HepG2 (cell line): ENCODE results near the gene NUP214. TPM values are rescaled to one million over a fixed set of nuclear protein-coding genes. Genes with fewer than 3 reads are reported as not detected.

Experiments
- ATAC-seq: fragments of 200-7000 bp; cut with Tn5 transposase; 3 replicates; pipeline ENCODE4 v1.9.1; 2020; ENCODE audit warnings: mild to moderate bottlenecking, moderate library complexity
- BruUV-seq: library from RNA; stranded (reverse); fragments of 400-500 nt; replicated peaks from 2 replicates; lab custom pipeline; 2021; lab: Mats Ljungman, UMichigan
- CTCF ChIA-PET: fragments of 300-600 bp; formaldehyde crosslinking; extraction: SDS; loops from one replicate; lab custom pipeline; 2021; ENCODE audit warnings: low total read pairs, inconsistent platforms, low intra/inter-chr PET ratio; lab: Yijun Ruan, JAX
- POLR2A ChIA-PET: fragments of 350-600 bp; sonication (Branson Sonifier 250); formaldehyde crosslinking; loops from one replicate; lab custom pipeline; 2020; ENCODE audit warnings: antibody characterized with exemption, inconsistent platforms; lab: Yijun Ruan, JAX
- DNase-seq: peaks from one replicate; pipeline ENCODE4 v3.0.0-alpha.2; 2015; ENCODE audit warnings: low spot score
- FAIRE-seq: peaks from 3 replicates; lab custom pipeline; 2011; peaks lifted over from hg19 to GRCh38; lab: Jason Lieb, UNC
- H2AFZ ChIP-seq: one replicate; pipeline ENCODE4 v1.6.1; 2011; ENCODE audit warnings: low read length, inconsistent platforms
- H3K27ac ChIP-seq: fragments of 300-600 bp; 3 replicates; pipeline ENCODE4 v1.8.0; 2011; ENCODE audit warnings: mixed run types, mild to moderate bottlenecking, mixed read lengths, low read length, inconsistent platforms; ENCODE audit not compliant: insufficient read depth; ENCODE audit errors: extremely low read length
- H3K27me3 ChIP-seq, 2 experiments: fragments of 200-600 bp in 1 of 2; 2 replicates in 1 of 2; 3 replicates in 1 of 2; pipeline versions ENCODE4 v1.6.0 to v1.8.0; 2011; ENCODE audit warnings: low read length in 2 of 2, mild to moderate bottlenecking in 2 of 2, moderate library complexity in 2 of 2, inconsistent platforms in 1 of 2; ENCODE audit not compliant: insufficient read depth in 2 of 2, control insufficient read depth in 1 of 2
- H3K36me3 ChIP-seq, 2 experiments: fragments of 200-600 bp in 1 of 2; replicated peaks in 1 of 2; 2 replicates in 1 of 2; 3 replicates in 1 of 2; pipeline versions ENCODE4 v1.5.1 to v1.8.0; 2011; ENCODE audit warnings: low read length in 2 of 2, inconsistent platforms in 1 of 2; ENCODE audit not compliant: insufficient read depth in 2 of 2, control insufficient read depth in 1 of 2
- H3K4me1 ChIP-seq: 2 replicates; pipeline ENCODE4 v1.5.1; 2012; ENCODE audit warnings: low read length, inconsistent platforms; ENCODE audit not compliant: insufficient read depth
- H3K4me2 ChIP-seq: 2 replicates; pipeline ENCODE4 v1.6.0; 2011; ENCODE audit warnings: low read depth, low read length, inconsistent platforms
- H3K4me3 ChIP-seq, 3 experiments: fragments of 200-600 bp in 1 of 3; sonication (generic), shearing (Covaris generic) in 1 of 3; replicated peaks in 1 of 3; 2 replicates each; pipeline ENCODE4 v1.5.1; 2011 to 2016; ENCODE audit warnings: low read length in 3 of 3, inconsistent platforms in 2 of 3, low read depth in 2 of 3, mild to moderate bottlenecking in 2 of 3, control low read depth in 1 of 3, mixed read lengths in 1 of 3; ENCODE audit not compliant: insufficient read depth in 1 of 3
- H3K79me2 ChIP-seq: one replicate; pipeline ENCODE4 v1.6.1; 2011; ENCODE audit warnings: low read length, inconsistent platforms; ENCODE audit not compliant: insufficient read depth
- H3K9ac ChIP-seq: 2 replicates; pipeline ENCODE4 v1.6.0; 2011; ENCODE audit warnings: mild to moderate bottlenecking, low read depth, low read length, inconsistent platforms; ENCODE audit not compliant: insufficient read depth
- H3K9me3 ChIP-seq: 2 replicates; pipeline ENCODE4 v1.5.1; 2012; ENCODE audit warnings: mild to moderate bottlenecking, low read length
- H4K20me1 ChIP-seq: 2 replicates; pipeline ENCODE4 v1.6.0; 2011; ENCODE audit warnings: inconsistent platforms, mild to moderate bottlenecking, low read length, moderate library complexity; ENCODE audit not compliant: insufficient read depth
- BRF2 ChIP-seq: sonication (generic); formaldehyde crosslinking; IDR thresholded peaks from 2 replicates; pipeline ENCODE4 v1.8.1; 2022; ENCODE audit warnings: mild to moderate bottlenecking, missing genetic modification reagents
- U2AF2 ChIP-seq: fragments of 200-400 bp; formaldehyde crosslinking; IDR thresholded peaks from 2 replicates; pipeline ENCODE4 v1.6.1; 2017; ENCODE audit warnings: low read depth, mild to moderate bottlenecking, low read length
- USF2 ChIP-seq, 2 experiments: sonication (generic) in 1 of 2; formaldehyde crosslinking in 1 of 2; IDR thresholded peaks; 2 replicates each; pipeline versions ENCODE4 v1.5.1 to v1.6.1; 2011 to 2020; ENCODE audit warnings: borderline replicate concordance in 1 of 2, low read depth in 1 of 2, low read length in 1 of 2, mild to moderate bottlenecking in 1 of 2, missing genetic modification reagents in 1 of 2, moderate library complexity in 1 of 2
- ZIK1 ChIP-seq: sonication (generic); formaldehyde crosslinking; IDR thresholded peaks from 2 replicates; pipeline ENCODE4 v1.5.0; 2020; ENCODE audit warnings: mild to moderate bottlenecking, low read depth, missing genetic modification reagents, borderline replicate concordance
- ZNF354B ChIP-seq: sonication (generic); formaldehyde crosslinking; IDR thresholded peaks from 2 replicates; pipeline ENCODE4 v1.8.0; 2022; ENCODE audit warnings: mild to moderate bottlenecking, missing genetic modification reagents
- WGBS: methylation state at CpG from one replicate; pipeline ENCODE4 v1.1.6; 2017; ENCODE audit warnings: low lambda C conversion rate; 5-methylcytosine and 5-hydroxymethylcytosine counted together
- in situ Hi-C: cut with HindIII; loops from 2 replicates; pipeline ENCODE4 v1.10.0; 2017; ENCODE audit warnings: low pct_unique_long_range_greater_than_20kb; ENCODE audit not compliant: extremely low pct_ligation_motif_present
- intact Hi-C: fragments of 100-400 bp; cut with micrococcal nuclease; formaldehyde crosslinking; loops from one replicate; pipeline ENCODE4 v1.10.0; 2022; ENCODE audit not compliant: unreplicated experiment
- polyA plus RNA-seq, 8 experiments: library from polyadenylated mRNA; depleted of rRNA in 3 of 8; stranded (reverse) in 7 of 8; unstranded in 1 of 8; fragments of >200 nt; fragmentation: Illumina TruSeq in 4 of 8; extraction: Trizol in 4 of 8; gene quantifications; 2 replicates each; pipeline versions ENCODE4 v1.2.1 to v1.2.3, GENCODE V29; 2011 to 2016; ENCODE audit warnings: low read depth in 4 of 8, missing spikeins in 1 of 8, mixed read lengths in 1 of 8; ENCODE audit not compliant: insufficient read depth in 1 of 8
- total RNA-seq, 5 experiments: library from RNA; depleted of rRNA; stranded (reverse); fragments of >200 nt; fragmentation: Illumina TruSeq; extraction: Trizol; gene quantifications; 2 replicates each; pipeline ENCODE4 v1.2.3, GENCODE V29; 2016; ENCODE audit warnings: low read depth in 1 of 5
- TF ChIP-seq, protein P1 (sequence below): sonication (generic); formaldehyde crosslinking; IDR thresholded peaks from 2 replicates; pipeline ENCODE4 v1.4.0; 2020; ENCODE audit warnings: mild to moderate bottlenecking, missing genetic modification reagents, borderline replicate concordance
- TF ChIP-seq, protein P2 (sequence below): sonication (generic); formaldehyde crosslinking; IDR thresholded peaks from 2 replicates; pipeline ENCODE4 v1.4.0; 2020; ENCODE audit warnings: missing genetic modification reagents
- TF ChIP-seq, protein P3 (sequence below): sonication (generic); formaldehyde crosslinking; IDR thresholded peaks from 2 replicates; pipeline ENCODE4 v1.4.0; 2020; ENCODE audit warnings: missing genetic modification reagents

Gene NUP214
- total and polyA plus RNA-seq, 2 of the 13 experiments (the other 11 are each of a cell fraction or from before 2014, with no cell fraction given) = 8.4 to 16.0 TPM

- Histone ChIP-seq H4K20me1 (peaks cover 4% of the 10 kb centered on the region; the same call in 1 of the 2 replicates), H3K79me2 (no peaks in the 10 kb centered on the region), H3K27ac (no peak overlapping the region), H3K36me3 (peaks cover 17 to 86% of the 10 kb centered on the region in 2 experiments; a peak in 4 of 5 replicates), H3K4me3 (no peak overlapping the region), H3K9ac (no peak overlapping the region), H3K27me3 (no peaks in the 10 kb centered on the region), H2AFZ (no peak overlapping the region), H3K4me1 (no peaks in the 10 kb centered on the region), H3K4me2 (no peak overlapping the region), H3K9me3 (no peaks in the 10 kb centered on the region)
- intact Hi-C loops = no loop called here
- no peak for FAIRE-seq
- WGBS = 97% methylated on average over 4 of the region's 4 CpGs
- in situ Hi-C loops = no loop called here
- POLR2A ChIA-PET = no interaction called here
- no peak for DNase-seq
- CTCF ChIA-PET = no interaction called here
- BruUV-seq = no TSS peak
- ATAC-seq = no peak
- TF ChIP-seq ZNF354B (CRISPR knock-in tag) (no peak), ZIK1 (CRISPR knock-in tag) (no peak), U2AF2 (no peak), USF2 (IDR thresholded peaks at IDR 0.05; ENCODE audit: low read depth, low read length) (no peak), USF2 (CRISPR knock-in tag; IDR thresholded peaks at IDR 0.05; ENCODE audit: borderline replicate concordance) (no peak), BRF2 (no peak)
- TF ChIP-seq, protein P1, sequence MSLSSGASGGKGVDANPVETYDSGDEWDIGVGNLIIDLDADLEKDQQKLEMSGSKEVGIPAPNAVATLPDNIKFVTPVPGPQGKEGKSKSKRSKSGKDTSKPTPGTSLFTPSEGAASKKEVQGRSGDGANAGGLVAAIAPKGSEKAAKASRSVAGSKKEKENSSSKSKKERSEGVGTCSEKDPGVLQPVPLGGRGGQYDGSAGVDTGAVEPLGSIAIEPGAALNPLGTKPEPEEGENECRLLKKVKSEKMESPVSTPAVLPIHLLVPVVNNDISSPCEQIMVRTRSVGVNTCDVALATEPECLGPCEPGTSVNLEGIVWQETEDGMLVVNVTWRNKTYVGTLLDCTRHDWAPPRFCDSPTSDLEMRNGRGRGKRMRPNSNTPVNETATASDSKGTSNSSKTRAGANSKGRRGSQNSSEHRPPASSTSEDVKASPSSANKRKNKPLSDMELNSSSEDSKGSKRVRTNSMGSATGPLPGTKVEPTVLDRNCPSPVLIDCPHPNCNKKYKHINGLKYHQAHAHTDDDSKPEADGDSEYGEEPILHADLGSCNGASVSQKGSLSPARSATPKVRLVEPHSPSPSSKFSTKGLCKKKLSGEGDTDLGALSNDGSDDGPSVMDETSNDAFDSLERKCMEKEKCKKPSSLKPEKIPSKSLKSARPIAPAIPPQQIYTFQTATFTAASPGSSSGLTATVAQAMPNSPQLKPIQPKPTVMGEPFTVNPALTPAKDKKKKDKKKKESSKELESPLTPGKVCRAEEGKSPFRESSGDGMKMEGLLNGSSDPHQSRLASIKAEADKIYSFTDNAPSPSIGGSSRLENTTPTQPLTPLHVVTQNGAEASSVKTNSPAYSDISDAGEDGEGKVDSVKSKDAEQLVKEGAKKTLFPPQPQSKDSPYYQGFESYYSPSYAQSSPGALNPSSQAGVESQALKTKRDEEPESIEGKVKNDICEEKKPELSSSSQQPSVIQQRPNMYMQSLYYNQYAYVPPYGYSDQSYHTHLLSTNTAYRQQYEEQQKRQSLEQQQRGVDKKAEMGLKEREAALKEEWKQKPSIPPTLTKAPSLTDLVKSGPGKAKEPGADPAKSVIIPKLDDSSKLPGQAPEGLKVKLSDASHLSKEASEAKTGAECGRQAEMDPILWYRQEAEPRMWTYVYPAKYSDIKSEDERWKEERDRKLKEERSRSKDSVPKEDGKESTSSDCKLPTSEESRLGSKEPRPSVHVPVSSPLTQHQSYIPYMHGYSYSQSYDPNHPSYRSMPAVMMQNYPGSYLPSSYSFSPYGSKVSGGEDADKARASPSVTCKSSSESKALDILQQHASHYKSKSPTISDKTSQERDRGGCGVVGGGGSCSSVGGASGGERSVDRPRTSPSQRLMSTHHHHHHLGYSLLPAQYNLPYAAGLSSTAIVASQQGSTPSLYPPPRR (CRISPR knock-in tag) = no peak
- TF ChIP-seq, protein P2, sequence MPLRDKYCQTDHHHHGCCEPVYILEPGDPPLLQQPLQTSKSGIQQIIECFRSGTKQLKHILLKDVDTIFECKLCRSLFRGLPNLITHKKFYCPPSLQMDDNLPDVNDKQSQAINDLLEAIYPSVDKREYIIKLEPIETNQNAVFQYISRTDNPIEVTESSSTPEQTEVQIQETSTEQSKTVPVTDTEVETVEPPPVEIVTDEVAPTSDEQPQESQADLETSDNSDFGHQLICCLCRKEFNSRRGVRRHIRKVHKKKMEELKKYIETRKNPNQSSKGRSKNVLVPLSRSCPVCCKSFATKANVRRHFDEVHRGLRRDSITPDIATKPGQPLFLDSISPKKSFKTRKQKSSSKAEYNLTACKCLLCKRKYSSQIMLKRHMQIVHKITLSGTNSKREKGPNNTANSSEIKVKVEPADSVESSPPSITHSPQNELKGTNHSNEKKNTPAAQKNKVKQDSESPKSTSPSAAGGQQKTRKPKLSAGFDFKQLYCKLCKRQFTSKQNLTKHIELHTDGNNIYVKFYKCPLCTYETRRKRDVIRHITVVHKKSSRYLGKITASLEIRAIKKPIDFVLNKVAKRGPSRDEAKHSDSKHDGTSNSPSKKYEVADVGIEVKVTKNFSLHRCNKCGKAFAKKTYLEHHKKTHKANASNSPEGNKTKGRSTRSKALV (CRISPR knock-in tag) = no peak
- TF ChIP-seq, protein P3, sequence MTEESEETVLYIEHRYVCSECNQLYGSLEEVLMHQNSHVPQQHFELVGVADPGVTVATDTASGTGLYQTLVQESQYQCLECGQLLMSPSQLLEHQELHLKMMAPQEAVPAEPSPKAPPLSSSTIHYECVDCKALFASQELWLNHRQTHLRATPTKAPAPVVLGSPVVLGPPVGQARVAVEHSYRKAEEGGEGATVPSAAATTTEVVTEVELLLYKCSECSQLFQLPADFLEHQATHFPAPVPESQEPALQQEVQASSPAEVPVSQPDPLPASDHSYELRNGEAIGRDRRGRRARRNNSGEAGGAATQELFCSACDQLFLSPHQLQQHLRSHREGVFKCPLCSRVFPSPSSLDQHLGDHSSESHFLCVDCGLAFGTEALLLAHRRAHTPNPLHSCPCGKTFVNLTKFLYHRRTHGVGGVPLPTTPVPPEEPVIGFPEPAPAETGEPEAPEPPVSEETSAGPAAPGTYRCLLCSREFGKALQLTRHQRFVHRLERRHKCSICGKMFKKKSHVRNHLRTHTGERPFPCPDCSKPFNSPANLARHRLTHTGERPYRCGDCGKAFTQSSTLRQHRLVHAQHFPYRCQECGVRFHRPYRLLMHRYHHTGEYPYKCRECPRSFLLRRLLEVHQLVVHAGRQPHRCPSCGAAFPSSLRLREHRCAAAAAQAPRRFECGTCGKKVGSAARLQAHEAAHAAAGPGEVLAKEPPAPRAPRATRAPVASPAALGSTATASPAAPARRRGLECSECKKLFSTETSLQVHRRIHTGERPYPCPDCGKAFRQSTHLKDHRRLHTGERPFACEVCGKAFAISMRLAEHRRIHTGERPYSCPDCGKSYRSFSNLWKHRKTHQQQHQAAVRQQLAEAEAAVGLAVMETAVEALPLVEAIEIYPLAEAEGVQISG (CRISPR knock-in tag) = no peak
Observed at GRCh38 chr9:131162886-131163285, 37.5 kb downstream of the NUP214 start.
